Esophagus squamous epithelium (tissue), 5 donors: ENCODE measurements around the gene DLX1. TPM values are rescaled to one million over a fixed set of nuclear protein-coding genes. Genes with fewer than 3 reads are reported as not detected.

ENCODE experiments used
- DNase-seq: peaks from one replicate; lab custom pipeline; 2025; lab: John Stamatoyannopoulos, UW
- H3K27ac ChIP-seq, 4 donors: fragments of 200-600 bp; sonication (generic); one replicate each; pipeline ENCODE4 v1.5.1; 2016 to 2019; ENCODE audit warnings: mild to moderate bottlenecking in 1 of 4
- H3K27me3 ChIP-seq, 4 donors: fragments of 200-600 bp; sonication (generic); 1 replicate in 3 of 4; 2 replicates in 1 of 4; pipeline versions ENCODE4 v1.5.1 to v1.6.0; 2017 to 2021; ENCODE audit warnings: antibody characterized with exemption in 1 of 4
- H3K36me3 ChIP-seq, 3 donors: fragments of 200-600 bp; sonication (generic); one replicate each; pipeline ENCODE4 v1.5.1; 2016 to 2019
- H3K4me1 ChIP-seq, 3 donors: fragments of 200-600 bp; sonication (generic); one replicate each; pipeline ENCODE4 v1.5.1; 2017 to 2019
- H3K4me3 ChIP-seq, 4 donors: fragments of 200-600 bp; sonication (generic); 1 replicate in 3 of 4; 2 replicates in 1 of 4; pipeline ENCODE4 v1.5.1; 2016 to 2019; ENCODE audit warnings: mild to moderate bottlenecking in 2 of 4, moderate library complexity in 1 of 4
- H3K9me3 ChIP-seq, 3 donors: fragments of 200-600 bp; sonication (generic); one replicate each; pipeline ENCODE4 v1.5.1; 2016 to 2019
- CTCF ChIP-seq, 6 experiments: fragments of 450-650 bp in 4 of 6; fragments of 200-600 bp in 2 of 6; sonication (generic) in 2 of 6; IDR thresholded peaks; one replicate each; pipeline ENCODE4 v1.5.1; 2016 to 2019; ENCODE audit warnings: antibody characterized with exemption in 6 of 6, mild to moderate bottlenecking in 4 of 6, moderate library complexity in 4 of 6
- POLR2A ChIP-seq, 4 donors: fragments of 450-650 bp; IDR thresholded peaks; one replicate each; pipeline ENCODE4 v1.6.1; 2017; ENCODE audit warnings: antibody characterized with exemption in 4 of 4, mild to moderate bottlenecking in 4 of 4, moderate library complexity in 3 of 4
- WGBS, 2 donors: methylation state at CpG; one replicate each; pipeline ENCODE4 v1.1.5; 2018; 5-methylcytosine and 5-hydroxymethylcytosine counted together
- intact Hi-C: fragments of 100-400 bp; cut with DNase I; formaldehyde crosslinking; loops from one replicate; pipeline ENCODE4 v1.15.0; 2022
- total RNA-seq, 4 donors: library from RNA; depleted of rRNA; stranded (reverse); fragments of >200 nt; gene quantifications; one replicate each; pipeline ENCODE4 v1.1.0, GENCODE V29; 2016
- donor health status: DM: yes; HTN: yes; CAD: no.

Gene DLX1
- total RNA-seq, 4 donors from 2014 or later: not detected

GRCh38 chr2:172103471-172104272, 18.4 kb downstream of the DLX1 start:
- peaks cover 42 to 80% (median 66%) of the 10 kb centered on the region in 3 donors for H3K4me1 ChIP-seq
- H3K27me3 ChIP-seq: peaks cover 63 to 100% (median 88%) of the 10 kb centered on the region in 4 donors
- H3K4me3 ChIP-seq: peak overlapping the region in 3 of 4 donors; percentile 41 to 68 (median 57)
- TF ChIP-seq CTCF (IDR thresholded peaks at IDR 0.05) (peak; percentile 52 to 92 (median 86)), POLR2A (IDR thresholded peaks at IDR 0.05) (no peak)
- H3K36me3 ChIP-seq: no peaks in the 10 kb centered on the region
- DNase-seq: no peak
- H3K27ac ChIP-seq: no peak overlapping the region
- 4% methylated on average over 25 of the region's 25 CpGs for WGBS, 2 donors
- no peaks in the 10 kb centered on the region for H3K9me3 ChIP-seq
- intact Hi-C loops: loop anchor here (10.0 kb wide), 2 partner anchors 289 to 409 kb away; no protein-coding TSS in a partner anchor

GRCh38 chr2:172105471-172106107, 20.3 kb downstream of the DLX1 start:
- H3K4me3 ChIP-seq: peak overlapping the region in 2 of 4 donors; percentile 35 to 51
- WGBS, 2 donors: 16 to 18% methylated on average over 13 to 17 of the region's 23 CpGs
- intact Hi-C loops: loop anchor here (10.0 kb wide), 2 partner anchors 291 to 411 kb away; no protein-coding TSS in a partner anchor
- DNase-seq: no peak
- peaks cover 45 to 100% (median 71%) of the 10 kb centered on the region in 4 donors for H3K27me3 ChIP-seq
- TF ChIP-seq POLR2A (IDR thresholded peaks at IDR 0.05): no peak
- no peak for TF ChIP-seq CTCF (IDR thresholded peaks at IDR 0.05)
- H3K27ac ChIP-seq: no peak overlapping the region
- H3K9me3 ChIP-seq: no peaks in the 10 kb centered on the region
- peaks cover 29 to 60% (median 48%) of the 10 kb centered on the region in 3 donors for H3K4me1 ChIP-seq
- no peaks in the 10 kb centered on the region for H3K36me3 ChIP-seq

GRCh38 chr2:172106108-172106961, 21.0 kb downstream of the DLX1 start:
- peak overlapping the region; percentile 13 to 51 (median 31) for H3K4me3 ChIP-seq
- peaks cover 21 to 53% (median 41%) of the 10 kb centered on the region in 3 donors for H3K4me1 ChIP-seq
- TF ChIP-seq POLR2A (IDR thresholded peaks at IDR 0.05): no peak
- peak in 3 of 6 experiments; percentile 3 to 41 (median 7) for TF ChIP-seq CTCF (IDR thresholded peaks at IDR 0.05)
- no peaks in the 10 kb centered on the region for H3K9me3 ChIP-seq
- no peak for DNase-seq
- peaks cover 38 to 96% (median 64%) of the 10 kb centered on the region in 4 donors for H3K27me3 ChIP-seq
- H3K36me3 ChIP-seq: no peaks in the 10 kb centered on the region
- no peak overlapping the region for H3K27ac ChIP-seq
- 3 to 6% methylated on average over 14 to 41 of the region's 44 CpGs for WGBS, 2 donors
- intact Hi-C loops: loop anchor here (10.0 kb wide), 2 partner anchors 292 to 412 kb away; no protein-coding TSS in a partner anchor

- Histone ChIP-seq H3K27me3 (peaks cover 25 to 91% (median 51%) of the 10 kb centered on the region in 4 donors), H3K4me1 (peaks cover 7 to 37% (median 25%) of the 10 kb centered on the region in 3 donors), H3K27ac (no peak overlapping the region), H3K9me3 (no peaks in the 10 kb centered on the region), H3K4me3 (peak overlapping the region in 1 of 4 donors; percentile 5), H3K36me3 (no peaks in the 10 kb centered on the region)
- DNase-seq: no peak
- intact Hi-C loops: loop anchor here (10.0 kb wide), 2 partner anchors 293 to 413 kb away; no protein-coding TSS in a partner anchor
- no peak for TF ChIP-seq CTCF (IDR thresholded peaks at IDR 0.05)
- no peak for TF ChIP-seq POLR2A (IDR thresholded peaks at IDR 0.05)
- WGBS, 2 donors: 34 to 41% methylated on average over 22 to 40 of the region's 51 CpGs
Measured at GRCh38 chr2:172107690-172108586, 22.6 kb downstream of the DLX1 start.
